ENCODE data around the gene LAMC1. TPM values are rescaled to one million over a fixed set of nuclear protein-coding genes. Genes with fewer than 3 reads are reported as not detected.

Gene LAMC1
- total and polyA plus RNA-seq, 12 donors, result 12.3 to 110 (median 75.9) TPM

GRCh38 chr1:183188240-183188639 lies 165.0 kb downstream of the LAMC1 start:
- intact Hi-C loops (cut with DNase I), result no loop called here
- TF ChIP-seq CTCF (IDR thresholded peaks at IDR 0.05) (no peak), POLR2A (IDR thresholded peaks at IDR 0.05) (no peak)
- no peaks in the 10 kb centered on the region for H3K36me3 ChIP-seq (replicated peaks in 1 of 2)
- H3K4me3 ChIP-seq, result no peak overlapping the region
- H3K27ac ChIP-seq, result no peak overlapping the region
- peaks cover 13% of the 10 kb centered on the region for H3K27me3 ChIP-seq
- H3K9me3 ChIP-seq (replicated peaks in 1 of 3), result no peaks in the 10 kb centered on the region
- WGBS, 4 donors, result 86 to 100% (median 91%) methylated on average over 1 of the region's 1 CpG
- H3K4me1 ChIP-seq (replicated peaks in 1 of 2), result no peaks in the 10 kb centered on the region
- no peak for DNase-seq

DNA sequence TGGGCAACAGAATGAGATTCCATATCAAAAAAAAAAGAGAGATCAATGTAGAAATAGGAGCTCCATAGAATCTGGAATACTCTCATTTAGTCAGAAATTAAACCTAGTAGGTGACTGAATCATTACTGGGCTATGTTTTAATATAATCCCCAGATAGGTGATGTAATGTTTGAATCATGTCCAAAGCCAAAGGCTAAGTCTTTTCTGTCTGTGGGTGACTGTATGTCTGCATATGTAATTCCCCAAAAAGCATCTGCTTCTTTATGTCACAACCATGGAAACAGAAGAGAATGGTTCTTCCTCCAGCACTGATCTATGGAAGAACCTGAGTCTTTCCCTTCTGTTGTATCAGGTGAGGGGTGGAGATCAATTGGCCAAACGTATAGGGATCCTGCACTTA lies 168.6 kb downstream of the LAMC1 start:
- no peaks in the 10 kb centered on the region for H3K36me3 ChIP-seq (replicated peaks in 1 of 2)
- intact Hi-C loops (cut with DNase I), result no loop called here
- H3K4me1 ChIP-seq (replicated peaks in 1 of 2), result no peaks in the 10 kb centered on the region
- H3K4me3 ChIP-seq, result no peak overlapping the region
- WGBS, 4 donors, result 43 to 73% (median 62%) methylated on average over 1 of the region's 1 CpG
- no peak overlapping the region for H3K27ac ChIP-seq
- H3K9me3 ChIP-seq (replicated peaks in 1 of 3), result no peaks in the 10 kb centered on the region
- no peak for DNase-seq
- TF ChIP-seq CTCF (IDR thresholded peaks at IDR 0.05) (no peak), POLR2A (IDR thresholded peaks at IDR 0.05) (no peak)
- H3K27me3 ChIP-seq, result no peaks in the 10 kb centered on the region

- no peak for DNase-seq
- Histone ChIP-seq H3K27ac (no peak overlapping the region), H3K36me3 (replicated peaks in 1 of 2) (no peaks in the 10 kb centered on the region), H3K27me3 (no peaks in the 10 kb centered on the region), H3K4me1 (replicated peaks in 1 of 2) (no peaks in the 10 kb centered on the region), H3K4me3 (no peak overlapping the region), H3K9me3 (replicated peaks in 1 of 3) (no peaks in the 10 kb centered on the region)
- 77 to 90% (median 87%) methylated on average over 4 of the region's 4 CpGs for WGBS, 4 donors
- intact Hi-C loops (cut with DNase I), result no loop called here
- no peak for TF ChIP-seq POLR2A (IDR thresholded peaks at IDR 0.05)
- TF ChIP-seq CTCF (IDR thresholded peaks at IDR 0.05), result no peak
These were observed 170.8 kb downstream of the LAMC1 start for GRCh38 chr1:183193963-183194525.

DNA sequence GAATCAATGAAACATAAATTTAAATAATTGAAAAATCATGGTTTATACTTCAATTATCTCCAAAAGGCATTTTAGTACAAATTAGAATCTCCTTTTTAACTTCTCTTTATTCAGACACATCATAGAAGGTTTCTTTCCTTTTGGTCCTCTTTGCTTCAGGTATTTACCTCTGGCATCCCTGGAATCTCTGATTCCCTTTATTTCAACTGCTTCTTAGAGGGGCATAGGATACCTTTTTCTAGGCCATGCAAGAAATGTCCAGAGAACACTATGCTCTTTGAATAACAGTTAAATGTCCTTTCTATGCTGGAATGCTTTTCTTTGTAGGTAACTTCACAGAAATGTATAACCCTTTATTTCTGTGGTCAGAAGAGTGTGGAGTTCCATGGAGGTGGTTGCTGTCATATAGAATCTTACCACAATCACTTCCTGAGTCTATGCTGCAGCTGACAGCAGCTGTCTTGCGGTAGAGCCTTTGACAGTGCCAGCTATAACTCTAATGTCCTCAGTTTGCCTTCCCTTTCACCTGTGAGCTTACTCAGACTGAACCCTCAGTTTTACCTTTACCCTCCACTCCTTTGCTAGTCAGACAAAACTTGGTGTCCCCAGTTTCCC lies 171.4 kb downstream of the LAMC1 start:
- no peak for TF ChIP-seq CTCF (IDR thresholded peaks at IDR 0.05)
- no peak for TF ChIP-seq POLR2A (IDR thresholded peaks at IDR 0.05)
- intact Hi-C loops (cut with DNase I), result no loop called here
- H3K4me3 ChIP-seq, result no peak overlapping the region
- no peaks in the 10 kb centered on the region for H3K9me3 ChIP-seq (replicated peaks in 1 of 3)
- H3K27me3 ChIP-seq, result no peaks in the 10 kb centered on the region
- DNase-seq, result no peak
- H3K27ac ChIP-seq, result no peak overlapping the region
- H3K36me3 ChIP-seq (replicated peaks in 1 of 2), result no peaks in the 10 kb centered on the region
- WGBS, 4 donors, result 62 to 84% (median 75%) methylated on average over 1 of the region's 1 CpG
- H3K4me1 ChIP-seq (replicated peaks in 1 of 2), result no peaks in the 10 kb centered on the region
